ENCODE results near the gene TENM3. TPM values are rescaled to one million over a fixed set of nuclear protein-coding genes. Genes with fewer than 3 reads are reported as not detected.

TENM3 gene
- total RNA-seq, 1 experiment from 2014 or later: not detected

- DNase-seq: no peak
- ChIA-PET POLR2A (ENCODE audit: unreplicated experiment) (no interaction called here), CTCF (no interaction called here)
Observed at GRCh38 chr4:182776376-182777105, 533.3 kb downstream of the TENM3 start.

DNA sequence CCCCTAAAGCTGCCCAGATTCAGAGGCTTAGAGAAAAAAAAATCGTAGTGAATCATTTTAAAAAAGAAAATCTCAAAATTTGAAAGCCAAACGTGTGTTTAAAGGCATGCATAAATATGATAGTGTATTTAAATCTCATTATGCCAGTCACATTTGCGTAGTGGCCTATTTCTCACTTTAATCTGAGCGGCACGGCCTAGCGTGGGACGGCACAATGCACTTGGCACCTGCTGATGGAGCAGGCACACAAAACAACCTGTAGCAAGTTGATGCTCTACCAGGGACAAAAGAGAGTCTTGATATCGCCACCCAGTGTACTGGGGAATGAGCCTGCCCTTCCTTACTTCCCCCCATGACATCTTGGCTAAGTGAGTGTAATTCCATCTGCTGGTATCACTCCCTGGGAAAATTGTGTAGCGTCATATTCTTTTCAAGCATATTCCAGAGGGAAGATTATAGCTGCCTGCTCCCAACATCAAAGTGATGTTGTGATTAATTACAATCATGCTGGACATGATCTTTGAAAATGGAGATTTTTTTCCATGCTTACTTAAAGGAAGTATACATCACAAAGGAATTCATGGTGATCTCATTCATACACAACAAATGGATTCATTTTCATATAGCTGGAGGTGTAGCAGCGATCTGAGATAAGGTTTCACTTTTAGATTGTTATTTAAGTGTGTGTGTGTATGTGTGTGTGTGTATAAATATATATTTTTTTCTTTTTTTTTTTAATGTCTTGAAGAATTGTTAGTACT lies 535.2 kb downstream of the TENM3 start:
- Histone ChIP-seq H3K79me2 (ENCODE audit: low read depth) (no peaks in the 10 kb centered on the region), H3K4me1 (replicated peaks; ENCODE audit: insufficient read depth) (no peaks in the 10 kb centered on the region), H3K4me2 (no peak overlapping the region), H3K9me3 (ENCODE audit: insufficient read depth, low read depth) (no peaks in the 10 kb centered on the region), H3K36me3 (ENCODE audit: low read depth) (no peaks in the 10 kb centered on the region), H3K27me3 (ENCODE audit: insufficient read depth, low read depth) (peaks cover 28% of the 10 kb centered on the region), H3K9me2 (ENCODE audit: insufficient read depth) (no peaks in the 10 kb centered on the region), H2AFZ (no peak overlapping the region), H3K4me3 (no peak overlapping the region), H3K27ac (no peak overlapping the region), H3F3A (ENCODE audit: insufficient read depth, low read depth) (no peaks in the 10 kb centered on the region), H4K20me1 (ENCODE audit: insufficient read depth) (no peaks in the 10 kb centered on the region)
- TF ChIP-seq EZH2 (IDR thresholded peaks at IDR 0.05; ENCODE audit: low read depth): no peak
- TF ChIP-seq, protein P1, sequence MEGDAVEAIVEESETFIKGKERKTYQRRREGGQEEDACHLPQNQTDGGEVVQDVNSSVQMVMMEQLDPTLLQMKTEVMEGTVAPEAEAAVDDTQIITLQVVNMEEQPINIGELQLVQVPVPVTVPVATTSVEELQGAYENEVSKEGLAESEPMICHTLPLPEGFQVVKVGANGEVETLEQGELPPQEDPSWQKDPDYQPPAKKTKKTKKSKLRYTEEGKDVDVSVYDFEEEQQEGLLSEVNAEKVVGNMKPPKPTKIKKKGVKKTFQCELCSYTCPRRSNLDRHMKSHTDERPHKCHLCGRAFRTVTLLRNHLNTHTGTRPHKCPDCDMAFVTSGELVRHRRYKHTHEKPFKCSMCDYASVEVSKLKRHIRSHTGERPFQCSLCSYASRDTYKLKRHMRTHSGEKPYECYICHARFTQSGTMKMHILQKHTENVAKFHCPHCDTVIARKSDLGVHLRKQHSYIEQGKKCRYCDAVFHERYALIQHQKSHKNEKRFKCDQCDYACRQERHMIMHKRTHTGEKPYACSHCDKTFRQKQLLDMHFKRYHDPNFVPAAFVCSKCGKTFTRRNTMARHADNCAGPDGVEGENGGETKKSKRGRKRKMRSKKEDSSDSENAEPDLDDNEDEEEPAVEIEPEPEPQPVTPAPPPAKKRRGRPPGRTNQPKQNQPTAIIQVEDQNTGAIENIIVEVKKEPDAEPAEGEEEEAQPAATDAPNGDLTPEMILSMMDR (conservative IDR thresholded peaks at IDR 0.05): no peak
- intact Hi-C loops (cut with micrococcal nuclease; ENCODE audit: unreplicated experiment): no loop called here
- DNase-seq: no peak
- BruUV-seq (replicated peaks): no TSS peak
- POLR2A ChIA-PET (ENCODE audit: unreplicated experiment): no interaction called here
- CTCF ChIA-PET: no interaction called here

More at GRCh38 chr4:182776376-182777105, 533.3 kb downstream of the TENM3 start:
- no peaks in the 10 kb centered on the region for H3K9me3 ChIP-seq (ENCODE audit: insufficient read depth, low read depth)
- H3K27ac ChIP-seq: no peak overlapping the region
- H4K20me1 ChIP-seq (ENCODE audit: insufficient read depth): no peaks in the 10 kb centered on the region
- no peak overlapping the region for H3K4me2 ChIP-seq
- no peaks in the 10 kb centered on the region for H3K4me1 ChIP-seq (replicated peaks; ENCODE audit: insufficient read depth)
- no TSS peak for BruUV-seq (replicated peaks)
- no peaks in the 10 kb centered on the region for H3K79me2 ChIP-seq (ENCODE audit: low read depth)
- intact Hi-C loops (cut with micrococcal nuclease; ENCODE audit: unreplicated experiment): no loop called here
- H2AFZ ChIP-seq: no peak overlapping the region
- H3K4me3 ChIP-seq: no peak overlapping the region
- no peaks in the 10 kb centered on the region for H3K9me2 ChIP-seq (ENCODE audit: insufficient read depth)
- H3F3A ChIP-seq (ENCODE audit: insufficient read depth, low read depth): no peaks in the 10 kb centered on the region
- no peaks in the 10 kb centered on the region for H3K36me3 ChIP-seq (ENCODE audit: low read depth)
- H3K27me3 ChIP-seq (ENCODE audit: insufficient read depth, low read depth): peaks cover 47% of the 10 kb centered on the region
- TF ChIP-seq, protein P1 (conservative IDR thresholded peaks at IDR 0.05): no peak
- no peak for TF ChIP-seq EZH2 (IDR thresholded peaks at IDR 0.05; ENCODE audit: low read depth)

GRCh38 chr4:182786991-182787390 lies 543.8 kb downstream of the TENM3 start:
- no peaks in the 10 kb centered on the region for H3F3A ChIP-seq (ENCODE audit: insufficient read depth, low read depth)
- no peak overlapping the region for H3K27ac ChIP-seq
- no peak overlapping the region for H3K4me2 ChIP-seq
- H3K79me2 ChIP-seq (ENCODE audit: low read depth): no peaks in the 10 kb centered on the region
- no peaks in the 10 kb centered on the region for H3K36me3 ChIP-seq (ENCODE audit: low read depth)
- no peak overlapping the region for H2AFZ ChIP-seq
- no peaks in the 10 kb centered on the region for H4K20me1 ChIP-seq (ENCODE audit: insufficient read depth)
- H3K9me2 ChIP-seq (ENCODE audit: insufficient read depth): no peaks in the 10 kb centered on the region
- H3K9me3 ChIP-seq (ENCODE audit: insufficient read depth, low read depth): no peaks in the 10 kb centered on the region
- BruUV-seq (replicated peaks): no TSS peak
- no peak overlapping the region for H3K4me3 ChIP-seq
- no peaks in the 10 kb centered on the region for H3K4me1 ChIP-seq (replicated peaks; ENCODE audit: insufficient read depth)
- ChIA-PET POLR2A (ENCODE audit: unreplicated experiment) (no interaction called here), CTCF (no interaction called here)
- intact Hi-C loops (cut with micrococcal nuclease; ENCODE audit: unreplicated experiment): no loop called here
- DNase-seq: no peak
- TF ChIP-seq, protein P1 (conservative IDR thresholded peaks at IDR 0.05): no peak
- no peak for TF ChIP-seq EZH2 (IDR thresholded peaks at IDR 0.05; ENCODE audit: low read depth)
- peaks cover 56% of the 10 kb centered on the region for H3K27me3 ChIP-seq (ENCODE audit: insufficient read depth, low read depth)
